Uterus (tissue), 4 donors: ENCODE measurements around the gene AKAP1. TPM values are rescaled to one million over a fixed set of nuclear protein-coding genes. Genes with fewer than 3 reads are reported as not detected.

ENCODE experiments used
- DNase-seq, 2 donors: peaks; one replicate each; pipeline ENCODE4 v3.0.0-alpha.2; 2019 to 2020
- H3K27ac ChIP-seq, 2 donors: fragments of 200-600 bp; sonication (generic); 1 replicate in 1 of 2; 2 replicates in 1 of 2; pipeline ENCODE4 v1.5.1; 2016 to 2018
- H3K27me3 ChIP-seq, 2 donors: fragments of 200-600 bp; sonication (generic); one replicate each; pipeline ENCODE4 v1.5.1; 2018 to 2019; ENCODE audit warnings: control low read depth in 1 of 2
- H3K36me3 ChIP-seq, 2 donors: fragments of 200-600 bp; sonication (generic); one replicate each; pipeline ENCODE4 v1.5.1; 2019; ENCODE audit warnings: control low read depth in 1 of 2
- H3K4me1 ChIP-seq, 2 donors: fragments of 200-600 bp; sonication (generic); one replicate each; pipeline ENCODE4 v1.5.1; 2018 to 2019; ENCODE audit warnings: control low read depth in 1 of 2
- H3K4me3 ChIP-seq, 2 donors: fragments of 200-600 bp; sonication (generic); 1 replicate in 1 of 2; 2 replicates in 1 of 2; pipeline ENCODE4 v1.5.1; 2018 to 2019; ENCODE audit warnings: mild to moderate bottlenecking in 1 of 2
- H3K9me3 ChIP-seq, 2 donors: fragments of 200-600 bp; sonication (generic); one replicate each; pipeline ENCODE4 v1.5.1; 2019; ENCODE audit warnings: control low read depth in 1 of 2
- POLR2A ChIP-seq, 2 donors: fragments of 450-650 bp; IDR thresholded peaks; one replicate each; pipeline ENCODE4 v1.6.1; 2016; ENCODE audit warnings: antibody characterized with exemption in 2 of 2, mild to moderate bottlenecking in 1 of 2, moderate library complexity in 1 of 2
- intact Hi-C: fragments of 100-400 bp; cut with DNase I; formaldehyde crosslinking; loops from one replicate; pipeline ENCODE4 v1.15.1; 2023; ENCODE audit warnings: low total_unique reads
- total RNA-seq, 4 donors: library from RNA; depleted of rRNA in 3 of 4; stranded (reverse); fragments of >200 nt in 3 of 4; gene quantifications; one replicate each; pipeline versions ENCODE4 v1.1.0 to v1.2.4, GENCODE V29; 2014 to 2023
- TF ChIP-seq, protein P1 (sequence below), 4 experiments: fragments of 200-600 bp in 2 of 4; fragments of 450-650 bp in 2 of 4; sonication (generic) in 2 of 4; IDR thresholded peaks; one replicate each; pipeline ENCODE4 v1.5.1; 2016 to 2019; ENCODE audit warnings: antibody characterized with exemption in 4 of 4, mild to moderate bottlenecking in 2 of 4, moderate library complexity in 1 of 4
- donor health status: DM: yes; HTN: yes; CAD: no.

Gene AKAP1
- total RNA-seq, 4 donors from 2014 or later, result 7.1 to 264 (median 37.4) TPM

GRCh38 chr17:57040571-57040970, 44.5 kb upstream of the AKAP1 start:
- H3K36me3 ChIP-seq, result no peaks in the 10 kb centered on the region
- H3K27me3 ChIP-seq, result peaks cover 0 to 18% of the 10 kb centered on the region in 2 donors
- DNase-seq, result no peak
- intact Hi-C loops, result no loop called here
- no peak overlapping the region for H3K27ac ChIP-seq
- no peaks in the 10 kb centered on the region for H3K9me3 ChIP-seq
- TF ChIP-seq, protein P1, sequence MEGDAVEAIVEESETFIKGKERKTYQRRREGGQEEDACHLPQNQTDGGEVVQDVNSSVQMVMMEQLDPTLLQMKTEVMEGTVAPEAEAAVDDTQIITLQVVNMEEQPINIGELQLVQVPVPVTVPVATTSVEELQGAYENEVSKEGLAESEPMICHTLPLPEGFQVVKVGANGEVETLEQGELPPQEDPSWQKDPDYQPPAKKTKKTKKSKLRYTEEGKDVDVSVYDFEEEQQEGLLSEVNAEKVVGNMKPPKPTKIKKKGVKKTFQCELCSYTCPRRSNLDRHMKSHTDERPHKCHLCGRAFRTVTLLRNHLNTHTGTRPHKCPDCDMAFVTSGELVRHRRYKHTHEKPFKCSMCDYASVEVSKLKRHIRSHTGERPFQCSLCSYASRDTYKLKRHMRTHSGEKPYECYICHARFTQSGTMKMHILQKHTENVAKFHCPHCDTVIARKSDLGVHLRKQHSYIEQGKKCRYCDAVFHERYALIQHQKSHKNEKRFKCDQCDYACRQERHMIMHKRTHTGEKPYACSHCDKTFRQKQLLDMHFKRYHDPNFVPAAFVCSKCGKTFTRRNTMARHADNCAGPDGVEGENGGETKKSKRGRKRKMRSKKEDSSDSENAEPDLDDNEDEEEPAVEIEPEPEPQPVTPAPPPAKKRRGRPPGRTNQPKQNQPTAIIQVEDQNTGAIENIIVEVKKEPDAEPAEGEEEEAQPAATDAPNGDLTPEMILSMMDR (IDR thresholded peaks at IDR 0.05), result no peak
- TF ChIP-seq POLR2A (IDR thresholded peaks at IDR 0.05), result no peak
- peaks cover 0 to 2% of the 10 kb centered on the region in 2 donors for H3K4me1 ChIP-seq
- no peak overlapping the region for H3K4me3 ChIP-seq

DNA sequence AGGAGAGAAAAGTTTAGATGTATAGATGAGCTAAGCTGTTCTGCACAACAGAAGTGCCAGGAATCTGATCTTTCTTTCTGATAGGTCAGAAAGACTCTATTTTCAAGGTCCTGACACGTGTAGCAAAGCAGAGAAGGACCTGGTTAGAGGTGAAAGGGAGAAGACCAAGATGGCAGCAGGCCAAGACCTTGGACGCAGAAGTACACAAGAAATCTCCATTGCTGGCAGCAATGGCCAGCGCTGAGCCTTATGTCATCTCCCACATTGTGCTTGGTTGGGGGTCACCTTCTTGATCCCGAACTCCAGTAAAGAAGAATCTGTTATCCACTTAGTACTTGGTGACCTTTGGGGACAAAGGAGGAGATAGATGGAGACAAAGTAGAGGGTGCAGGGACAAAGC, 41.8 kb upstream of the AKAP1 start:
- Histone ChIP-seq H3K27me3 (peaks cover 0 to 28% of the 10 kb centered on the region in 2 donors), H3K36me3 (no peaks in the 10 kb centered on the region), H3K4me1 (peaks cover 0 to 6% of the 10 kb centered on the region in 2 donors), H3K27ac (no peak overlapping the region), H3K4me3 (no peak overlapping the region), H3K9me3 (no peaks in the 10 kb centered on the region)
- intact Hi-C loops, result no loop called here
- TF ChIP-seq, protein P1 (IDR thresholded peaks at IDR 0.05), result no peak
- no peak for DNase-seq

DNA sequence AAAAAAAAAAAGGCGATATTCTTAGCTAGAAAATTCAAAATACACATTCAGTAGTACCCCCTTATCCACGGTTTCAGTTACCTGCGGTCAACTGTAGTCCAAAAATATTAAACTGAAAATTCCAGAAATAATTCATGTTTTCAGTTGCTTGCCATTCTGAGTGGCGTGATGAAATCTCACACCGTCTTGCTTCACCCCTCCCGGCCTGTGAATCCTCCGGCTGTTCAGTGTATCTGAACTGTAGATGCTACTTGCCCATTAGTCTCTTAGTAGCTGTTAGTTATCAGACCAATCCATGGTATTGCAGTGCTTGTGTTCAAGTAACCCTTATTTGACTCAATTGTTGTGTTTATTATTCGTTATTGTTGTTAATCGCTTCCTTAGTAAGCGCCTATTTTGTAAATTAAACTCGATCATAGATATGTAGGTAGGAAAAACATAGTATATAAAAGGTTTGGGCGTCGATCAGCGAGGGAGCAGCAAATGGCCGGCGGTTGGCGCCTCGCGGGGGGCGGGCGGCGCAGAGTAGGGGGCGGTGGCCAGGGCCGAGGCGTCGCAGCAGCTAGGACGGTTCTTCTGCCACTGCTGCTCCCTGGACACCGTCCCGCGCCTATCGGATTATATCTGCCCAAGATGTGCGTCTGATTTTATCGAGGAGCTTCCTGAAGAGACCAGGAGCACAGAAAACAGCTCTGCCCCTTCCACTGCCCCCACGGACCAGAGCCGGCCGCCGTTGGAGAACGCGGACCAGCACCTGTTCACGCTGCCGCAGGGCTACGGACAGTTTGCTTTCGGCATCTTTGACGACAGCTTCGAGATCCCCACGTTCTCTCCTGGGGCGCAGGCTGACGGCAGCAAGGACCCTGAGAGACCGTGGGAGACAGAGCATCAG, 39.8 kb upstream of the AKAP1 start:
- intact Hi-C loops, result no loop called here
- TF ChIP-seq, protein P1 (IDR thresholded peaks at IDR 0.05), result no peak
- no peak for TF ChIP-seq POLR2A (IDR thresholded peaks at IDR 0.05)
- Histone ChIP-seq H3K4me1 (peaks cover 0 to 6% of the 10 kb centered on the region in 2 donors), H3K4me3 (peak overlapping the region; percentile 12 to 25), H3K27me3 (peaks cover 0 to 28% of the 10 kb centered on the region in 2 donors), H3K9me3 (no peaks in the 10 kb centered on the region), H3K36me3 (no peaks in the 10 kb centered on the region), H3K27ac (no peak overlapping the region)
- no peak for DNase-seq

GRCh38 chr17:57045868-57046704, 39.0 kb upstream of the AKAP1 start:
- peaks cover 0 to 6% of the 10 kb centered on the region in 2 donors for H3K4me1 ChIP-seq
- H3K9me3 ChIP-seq, result no peaks in the 10 kb centered on the region
- intact Hi-C loops, result no loop called here
- H3K27ac ChIP-seq, result no peak overlapping the region
- DNase-seq, result no peak
- TF ChIP-seq POLR2A (IDR thresholded peaks at IDR 0.05), result no peak
- TF ChIP-seq, protein P1 (IDR thresholded peaks at IDR 0.05), result no peak
- H3K36me3 ChIP-seq, result no peaks in the 10 kb centered on the region
- peaks cover 0 to 28% of the 10 kb centered on the region in 2 donors for H3K27me3 ChIP-seq
- H3K4me3 ChIP-seq, result peak overlapping the region; percentile 12 to 25
